Left ventricle myocardium inferior (tissue), 1 donor: ENCODE data around the gene CRPPA. TPM values are rescaled to one million over a fixed set of nuclear protein-coding genes. Genes with fewer than 3 reads are reported as not detected.

Source experiments
- DNase-seq: peaks from one replicate; pipeline ENCODE4 v3.0.0-alpha.2; 2020
- H3K27ac ChIP-seq: fragments of 200-600 bp; replicated peaks from 2 replicates; pipeline ENCODE4 v1.8.0; 2021
- H3K27me3 ChIP-seq: fragments of 200-600 bp; 2 replicates; pipeline ENCODE4 v1.8.0; 2021; ENCODE audit warnings: low read depth
- H3K36me3 ChIP-seq: fragments of 200-600 bp; 2 replicates; pipeline ENCODE4 v1.8.0; 2021
- H3K4me1 ChIP-seq: fragments of 200-600 bp; 2 replicates; pipeline ENCODE4 v1.8.0; 2021
- H3K4me3 ChIP-seq: fragments of 200-600 bp; 2 replicates; pipeline ENCODE4 v1.8.0; 2021; ENCODE audit warnings: mild to moderate bottlenecking, moderate library complexity
- H3K9me3 ChIP-seq: fragments of 200-600 bp; replicated peaks from 2 replicates; pipeline ENCODE4 v1.8.0; 2021
- CTCF ChIP-seq: fragments of 200-600 bp; IDR thresholded peaks from 2 replicates; pipeline ENCODE4 v1.8.0; 2021; ENCODE audit warnings: antibody characterized with exemption, mild to moderate bottlenecking, borderline replicate concordance
- intact Hi-C: fragments of 100-400 bp; cut with micrococcal nuclease; formaldehyde crosslinking; loops from one replicate; pipeline ENCODE4 v1.11.0; 2022
- total RNA-seq: library from RNA; stranded (reverse); fragmentation: NEBNext Ultra II Directional; extraction: Animal tissue kit (Norgen Biotek cat#: 25700); gene quantifications from one replicate; pipeline ENCODE4 v1.2.1, GENCODE V29; 2021
- donor health status: DM: no; HTN: yes; CAD: no; lungs with severe emphysema.

The CRPPA gene
- total RNA-seq, 1 donor from 2014 or later, result 8.3 TPM

- intact Hi-C loops, result no loop called here
- no peak for TF ChIP-seq CTCF
- no peaks in the 10 kb centered on the region for H3K9me3 ChIP-seq
- no peaks in the 10 kb centered on the region for H3K36me3 ChIP-seq
- H3K27ac ChIP-seq, result no peak overlapping the region
- no peaks in the 10 kb centered on the region for H3K27me3 ChIP-seq
- H3K4me3 ChIP-seq, result no peak overlapping the region
- no peak for DNase-seq
- H3K4me1 ChIP-seq, result peaks cover 27% of the 10 kb centered on the region
Measured at GRCh38 chr7:16416289-16417282, 4.8 kb downstream of the CRPPA start.

GRCh38 chr7:16412274-16413254 lies 8.8 kb downstream of the CRPPA start:
- peak overlapping the region; percentile 45 for H3K27ac ChIP-seq
- no peaks in the 10 kb centered on the region for H3K9me3 ChIP-seq
- no peaks in the 10 kb centered on the region for H3K27me3 ChIP-seq
- peaks cover 7% of the 10 kb centered on the region for H3K4me1 ChIP-seq
- H3K36me3 ChIP-seq, result no peaks in the 10 kb centered on the region
- no peak for DNase-seq
- intact Hi-C loops, result no loop called here
- no peak overlapping the region for H3K4me3 ChIP-seq
- TF ChIP-seq CTCF, result no peak

GRCh38 chr7:16411391-16411790 lies 9.9 kb downstream of the CRPPA start:
- DNase-seq, result no peak
- TF ChIP-seq CTCF, result no peak
- Histone ChIP-seq H3K27ac (no peak overlapping the region), H3K4me1 (peaks cover 7% of the 10 kb centered on the region), H3K27me3 (no peaks in the 10 kb centered on the region), H3K36me3 (no peaks in the 10 kb centered on the region), H3K4me3 (no peak overlapping the region), H3K9me3 (no peaks in the 10 kb centered on the region)
- intact Hi-C loops, result no loop called here

- Histone ChIP-seq H3K4me3 (no peak overlapping the region), H3K27me3 (no peaks in the 10 kb centered on the region), H3K9me3 (no peaks in the 10 kb centered on the region), H3K36me3 (no peaks in the 10 kb centered on the region), H3K27ac (no peak overlapping the region), H3K4me1 (peaks cover 7% of the 10 kb centered on the region)
- TF ChIP-seq CTCF, result no peak
- no peak for DNase-seq
- intact Hi-C loops, result no loop called here
Measured at GRCh38 chr7:16409777-16410176, 11.6 kb downstream of the CRPPA start.

DNA sequence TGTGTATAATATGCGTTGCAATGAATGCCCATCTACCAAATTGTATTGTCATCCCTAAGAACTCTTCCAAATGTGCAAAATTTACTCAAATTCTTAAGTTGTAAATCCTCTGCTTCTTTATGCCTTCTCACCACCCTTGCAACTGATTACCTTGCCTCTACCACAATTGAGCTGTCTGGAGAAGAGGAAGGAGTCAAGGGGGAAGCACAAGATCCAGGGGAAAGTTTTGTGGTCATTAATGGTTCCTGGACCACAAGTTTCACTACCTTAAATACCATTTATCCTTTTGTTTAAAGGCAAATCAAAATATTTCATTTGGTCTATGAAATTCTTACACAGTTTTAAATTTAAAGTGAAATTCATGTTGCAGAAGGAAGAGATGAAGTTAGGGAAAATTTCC lies 16.7 kb downstream of the CRPPA start:
- no peaks in the 10 kb centered on the region for H3K27me3 ChIP-seq
- no peak overlapping the region for H3K4me3 ChIP-seq
- DNase-seq, result no peak
- H3K9me3 ChIP-seq, result peaks cover 23% of the 10 kb centered on the region
- H3K27ac ChIP-seq, result no peak overlapping the region
- TF ChIP-seq CTCF, result no peak
- intact Hi-C loops, result no loop called here
- no peaks in the 10 kb centered on the region for H3K4me1 ChIP-seq
- peaks cover 13% of the 10 kb centered on the region for H3K36me3 ChIP-seq
